ENCODE data around the gene PLCB1. TPM values are rescaled to one million over a fixed set of nuclear protein-coding genes. Genes with fewer than 3 reads are reported as not detected.

PLCB1 gene
- total RNA-seq, 2 experiments from 2014 or later = 2.2 to 2.8 TPM

GRCh38 chr20:8671370-8671961 lies 539.4 kb downstream of the PLCB1 start:
- no peak overlapping the region for H3K4me3 Mint-ChIP-seq
- DNase-seq = no peak
- no peaks in the 10 kb centered on the region for H3K9me3 Mint-ChIP-seq
- no peaks in the 10 kb centered on the region for H3K36me3 Mint-ChIP-seq
- H3K27ac Mint-ChIP-seq = no peak overlapping the region
- H3K4me1 Mint-ChIP-seq = peaks cover 6% of the 10 kb centered on the region
- no peaks in the 10 kb centered on the region for H3K27me3 Mint-ChIP-seq

GRCh38 chr20:8673116-8673515 lies 541.0 kb downstream of the PLCB1 start:
- Mint-ChIP-seq H3K4me3 (no peak overlapping the region), H3K9me3 (peaks cover 1% of the 10 kb centered on the region), H3K4me1 (peaks cover 6% of the 10 kb centered on the region), H3K27me3 (no peaks in the 10 kb centered on the region), H3K27ac (no peak overlapping the region), H3K36me3 (no peaks in the 10 kb centered on the region)
- DNase-seq = no peak

GRCh38 chr20:8675896-8676295 lies 543.8 kb downstream of the PLCB1 start:
- no peak overlapping the region for H3K4me3 Mint-ChIP-seq
- peaks cover 1% of the 10 kb centered on the region for H3K36me3 Mint-ChIP-seq
- peaks cover 1% of the 10 kb centered on the region for H3K9me3 Mint-ChIP-seq
- no peaks in the 10 kb centered on the region for H3K4me1 Mint-ChIP-seq
- H3K27ac Mint-ChIP-seq = no peak overlapping the region
- H3K27me3 Mint-ChIP-seq = no peaks in the 10 kb centered on the region
- DNase-seq = no peak

- no peaks in the 10 kb centered on the region for H3K27me3 Mint-ChIP-seq
- H3K27ac Mint-ChIP-seq = no peak overlapping the region
- H3K4me1 Mint-ChIP-seq = no peaks in the 10 kb centered on the region
- H3K36me3 Mint-ChIP-seq = peaks cover 1% of the 10 kb centered on the region
- H3K9me3 Mint-ChIP-seq = peaks cover 1% of the 10 kb centered on the region
- DNase-seq = no peak
- H3K4me3 Mint-ChIP-seq = no peak overlapping the region
Measured at GRCh38 chr20:8678098-8678776, 546.2 kb downstream of the PLCB1 start.

- H3K9me3 Mint-ChIP-seq = peaks cover 6% of the 10 kb centered on the region
- DNase-seq = no peak
- no peaks in the 10 kb centered on the region for H3K4me1 Mint-ChIP-seq
- no peaks in the 10 kb centered on the region for H3K36me3 Mint-ChIP-seq
- no peaks in the 10 kb centered on the region for H3K27me3 Mint-ChIP-seq
- no peak overlapping the region for H3K27ac Mint-ChIP-seq
- H3K4me3 Mint-ChIP-seq = no peak overlapping the region
Measured at GRCh38 chr20:8689337-8689736, 557.3 kb downstream of the PLCB1 start.

- no peak for DNase-seq
- no peaks in the 10 kb centered on the region for H3K4me1 Mint-ChIP-seq
- no peaks in the 10 kb centered on the region for H3K36me3 Mint-ChIP-seq
- H3K27me3 Mint-ChIP-seq = no peaks in the 10 kb centered on the region
- H3K9me3 Mint-ChIP-seq = peaks cover 6% of the 10 kb centered on the region
- no peak overlapping the region for H3K4me3 Mint-ChIP-seq
- H3K27ac Mint-ChIP-seq = no peak overlapping the region
Measured at GRCh38 chr20:8690074-8690473, 558.0 kb downstream of the PLCB1 start.

GRCh38 chr20:8693709-8694108 lies 561.6 kb downstream of the PLCB1 start:
- DNase-seq = no peak
- no peaks in the 10 kb centered on the region for H3K27me3 Mint-ChIP-seq
- no peak overlapping the region for H3K27ac Mint-ChIP-seq
- H3K4me3 Mint-ChIP-seq = no peak overlapping the region
- H3K4me1 Mint-ChIP-seq = no peaks in the 10 kb centered on the region
- H3K9me3 Mint-ChIP-seq = peaks cover 6% of the 10 kb centered on the region
- no peaks in the 10 kb centered on the region for H3K36me3 Mint-ChIP-seq

- Mint-ChIP-seq H3K4me1 (no peaks in the 10 kb centered on the region), H3K27ac (no peak overlapping the region), H3K4me3 (no peak overlapping the region), H3K27me3 (no peaks in the 10 kb centered on the region), H3K9me3 (no peaks in the 10 kb centered on the region), H3K36me3 (no peaks in the 10 kb centered on the region)
- DNase-seq = no peak
Measured at GRCh38 chr20:8700756-8701155, 568.7 kb downstream of the PLCB1 start.

- Mint-ChIP-seq H3K36me3 (no peaks in the 10 kb centered on the region), H3K9me3 (no peaks in the 10 kb centered on the region), H3K4me3 (no peak overlapping the region), H3K27me3 (no peaks in the 10 kb centered on the region), H3K27ac (no peak overlapping the region), H3K4me1 (no peaks in the 10 kb centered on the region)
- DNase-seq = no peak
Measured at GRCh38 chr20:8706961-8707700, 575.1 kb downstream of the PLCB1 start.

- no peaks in the 10 kb centered on the region for H3K9me3 Mint-ChIP-seq
- no peak overlapping the region for H3K4me3 Mint-ChIP-seq
- no peaks in the 10 kb centered on the region for H3K27me3 Mint-ChIP-seq
- H3K36me3 Mint-ChIP-seq = no peaks in the 10 kb centered on the region
- no peaks in the 10 kb centered on the region for H3K4me1 Mint-ChIP-seq
- DNase-seq = no peak
- no peak overlapping the region for H3K27ac Mint-ChIP-seq
Measured at GRCh38 chr20:8709627-8710026, 577.6 kb downstream of the PLCB1 start.

- no peaks in the 10 kb centered on the region for H3K27me3 Mint-ChIP-seq
- no peaks in the 10 kb centered on the region for H3K9me3 Mint-ChIP-seq
- no peak for DNase-seq
- no peaks in the 10 kb centered on the region for H3K36me3 Mint-ChIP-seq
- H3K27ac Mint-ChIP-seq = no peak overlapping the region
- no peaks in the 10 kb centered on the region for H3K4me1 Mint-ChIP-seq
- H3K4me3 Mint-ChIP-seq = no peak overlapping the region
Measured at GRCh38 chr20:8711501-8711900, 579.4 kb downstream of the PLCB1 start.

GRCh38 chr20:8714206-8714605 lies 582.1 kb downstream of the PLCB1 start:
- Mint-ChIP-seq H3K4me3 (no peak overlapping the region), H3K4me1 (no peaks in the 10 kb centered on the region), H3K27me3 (no peaks in the 10 kb centered on the region), H3K9me3 (no peaks in the 10 kb centered on the region), H3K36me3 (no peaks in the 10 kb centered on the region), H3K27ac (no peak overlapping the region)
- no peak for DNase-seq

GRCh38 chr20:8718279-8718678 lies 586.2 kb downstream of the PLCB1 start:
- H3K9me3 Mint-ChIP-seq = no peaks in the 10 kb centered on the region
- no peaks in the 10 kb centered on the region for H3K36me3 Mint-ChIP-seq
- no peaks in the 10 kb centered on the region for H3K4me1 Mint-ChIP-seq
- H3K27ac Mint-ChIP-seq = no peak overlapping the region
- DNase-seq = no peak
- peaks cover 3% of the 10 kb centered on the region for H3K27me3 Mint-ChIP-seq
- H3K4me3 Mint-ChIP-seq = no peak overlapping the region

- no peak for DNase-seq
- no peaks in the 10 kb centered on the region for H3K36me3 Mint-ChIP-seq
- peaks cover 3% of the 10 kb centered on the region for H3K27me3 Mint-ChIP-seq
- H3K4me3 Mint-ChIP-seq = no peak overlapping the region
- no peak overlapping the region for H3K27ac Mint-ChIP-seq
- no peaks in the 10 kb centered on the region for H3K4me1 Mint-ChIP-seq
- no peaks in the 10 kb centered on the region for H3K9me3 Mint-ChIP-seq
Measured at GRCh38 chr20:8720089-8720488, 588.0 kb downstream of the PLCB1 start.

GRCh38 chr20:8721098-8721497 lies 589.0 kb downstream of the PLCB1 start:
- Mint-ChIP-seq H3K9me3 (no peaks in the 10 kb centered on the region), H3K4me3 (no peak overlapping the region), H3K27me3 (peaks cover 3% of the 10 kb centered on the region), H3K27ac (no peak overlapping the region), H3K4me1 (no peaks in the 10 kb centered on the region), H3K36me3 (no peaks in the 10 kb centered on the region)
- DNase-seq = no peak
